ENCODE data around the gene DOP1A.
"Not testable (repeated sequence)": the region's sequence is repeated elsewhere in the genome, so short reads cannot be mapped to it uniquely, and the experiment has no call there.

The DOP1A gene

GRCh38 chr6:83190626-83191025 lies 123.2 kb downstream of the DOP1A start:
- Histone ChIP-seq H3K9me3 (ENCODE audit: control insufficient read depth in 1 of 2, low read length in 2 of 2) (no peaks in the 10 kb centered on the region), H3K36me3 (ENCODE audit: control insufficient read depth in 1 of 2, insufficient read depth in 2 of 2, low read length in 2 of 2) (peaks cover 13 to 16% of the 10 kb centered on the region in 2 donors), H3K4me1 (ENCODE audit: control insufficient read depth in 1 of 2, insufficient read depth in 2 of 2, low read length in 2 of 2) (peaks cover 8 to 18% of the 10 kb centered on the region in 2 donors), H3K4me3 (ENCODE audit: low read depth in 1 of 2, low read length in 2 of 2) (no peak overlapping the region), H3K27me3 (ENCODE audit: low read depth, low read length) (no peaks in the 10 kb centered on the region), H3K27ac (ENCODE audit: low read length) (no peak overlapping the region)

GRCh38 chr6:83191974-83192373 lies 124.5 kb downstream of the DOP1A start:
- H3K27ac ChIP-seq (ENCODE audit: low read length); H3K36me3 ChIP-seq (ENCODE audit: control insufficient read depth in 1 of 2, insufficient read depth in 2 of 2, low read length in 2 of 2); H3K9me3 ChIP-seq (ENCODE audit: control insufficient read depth in 1 of 2, low read length in 2 of 2); H3K27me3 ChIP-seq (ENCODE audit: low read depth, low read length): not testable (repeated sequence)
- Histone ChIP-seq H3K4me1 (ENCODE audit: control insufficient read depth in 1 of 2, insufficient read depth in 2 of 2, low read length in 2 of 2) (peaks cover 8 to 18% of the 10 kb centered on the region in 2 donors), H3K4me3 (ENCODE audit: low read depth in 1 of 2, low read length in 2 of 2) (peak overlapping the region; percentile 77 to 96)

GRCh38 chr6:83192456-83192855 lies 125.0 kb downstream of the DOP1A start:
- Histone ChIP-seq H3K4me1 (ENCODE audit: control insufficient read depth in 1 of 2, insufficient read depth in 2 of 2, low read length in 2 of 2) (peaks cover 8 to 18% of the 10 kb centered on the region in 2 donors), H3K27me3 (ENCODE audit: low read depth, low read length) (no peaks in the 10 kb centered on the region), H3K9me3 (ENCODE audit: control insufficient read depth in 1 of 2, low read length in 2 of 2) (no peaks in the 10 kb centered on the region), H3K4me3 (ENCODE audit: low read depth in 1 of 2, low read length in 2 of 2) (peak overlapping the region; percentile 77 to 96), H3K27ac (ENCODE audit: low read length) (peak overlapping the region; percentile 64), H3K36me3 (ENCODE audit: control insufficient read depth in 1 of 2, insufficient read depth in 2 of 2, low read length in 2 of 2) (peaks cover 5 to 9% of the 10 kb centered on the region in 2 donors)

GRCh38 chr6:83192871-83193746 lies 125.6 kb downstream of the DOP1A start, which contains the start of the genes PGM3 and RWDD2A:
PGM3 (minus strand) TSS chr6:83193265; CDS start chr6:83191012, 2,253 bp downstream.
RWDD2A (plus strand) TSS chr6:83193357; CDS start chr6:83194452, 1,095 bp downstream.
- Histone ChIP-seq H3K27ac (ENCODE audit: low read length) (peak within 1 kb of the TSS; percentile 64), H3K9me3 (ENCODE audit: control insufficient read depth in 1 of 2, low read length in 2 of 2) (no peaks in the 10 kb centered on the region), H3K4me3 (ENCODE audit: low read depth in 1 of 2, low read length in 2 of 2) (peak within 1 kb of the TSS; percentile 77 to 96), H3K27me3 (ENCODE audit: low read depth, low read length) (no peaks in the 10 kb centered on the region), H3K36me3 (ENCODE audit: control insufficient read depth in 1 of 2, insufficient read depth in 2 of 2, low read length in 2 of 2) (peaks cover 5% of the 10 kb centered on the region in 2 donors), H3K4me1 (ENCODE audit: control insufficient read depth in 1 of 2, insufficient read depth in 2 of 2, low read length in 2 of 2) (peaks cover 8 to 18% of the 10 kb centered on the region in 2 donors)

- Histone ChIP-seq H3K4me1 (ENCODE audit: control insufficient read depth in 1 of 2, insufficient read depth in 2 of 2, low read length in 2 of 2) (peaks cover 8 to 18% of the 10 kb centered on the region in 2 donors), H3K27me3 (ENCODE audit: low read depth, low read length) (no peaks in the 10 kb centered on the region), H3K9me3 (ENCODE audit: control insufficient read depth in 1 of 2, low read length in 2 of 2) (no peaks in the 10 kb centered on the region), H3K27ac (ENCODE audit: low read length) (peak overlapping the region; percentile 64), H3K4me3 (ENCODE audit: low read depth in 1 of 2, low read length in 2 of 2) (peak overlapping the region; percentile 77 to 96), H3K36me3 (ENCODE audit: control insufficient read depth in 1 of 2, insufficient read depth in 2 of 2, low read length in 2 of 2) (peaks cover 0 to 5% of the 10 kb centered on the region in 2 donors)
Measured at GRCh38 chr6:83193747-83194566, 126.5 kb downstream of the DOP1A start.

GRCh38 chr6:83198486-83199172 lies 131.2 kb downstream of the DOP1A start:
- Histone ChIP-seq H3K27me3 (ENCODE audit: low read depth, low read length) (no peaks in the 10 kb centered on the region), H3K27ac (ENCODE audit: low read length) (no peak overlapping the region), H3K4me3 (ENCODE audit: low read depth in 1 of 2, low read length in 2 of 2) (no peak overlapping the region), H3K4me1 (ENCODE audit: control insufficient read depth in 1 of 2, insufficient read depth in 2 of 2, low read length in 2 of 2) (peaks cover 5 to 8% of the 10 kb centered on the region in 2 donors), H3K36me3 (ENCODE audit: control insufficient read depth in 1 of 2, insufficient read depth in 2 of 2, low read length in 2 of 2) (no peaks in the 10 kb centered on the region), H3K9me3 (ENCODE audit: control insufficient read depth in 1 of 2, low read length in 2 of 2) (no peaks in the 10 kb centered on the region)

- no peaks in the 10 kb centered on the region for H3K27me3 ChIP-seq (ENCODE audit: low read depth, low read length)
- H3K36me3 ChIP-seq (ENCODE audit: control insufficient read depth in 1 of 2, insufficient read depth in 2 of 2, low read length in 2 of 2) = no peaks in the 10 kb centered on the region
- no peak overlapping the region for H3K4me3 ChIP-seq (ENCODE audit: low read depth in 1 of 2, low read length in 2 of 2)
- H3K4me1 ChIP-seq (ENCODE audit: control insufficient read depth in 1 of 2, insufficient read depth in 2 of 2, low read length in 2 of 2) = peaks cover 3 to 7% of the 10 kb centered on the region in 2 donors
- no peaks in the 10 kb centered on the region for H3K9me3 ChIP-seq (ENCODE audit: control insufficient read depth in 1 of 2, low read length in 2 of 2)
- no peak overlapping the region for H3K27ac ChIP-seq (ENCODE audit: low read length)
Measured at GRCh38 chr6:83199173-83199862, 131.8 kb downstream of the DOP1A start.

- Histone ChIP-seq H3K36me3 (ENCODE audit: control insufficient read depth in 1 of 2, insufficient read depth in 2 of 2, low read length in 2 of 2) (no peaks in the 10 kb centered on the region), H3K9me3 (ENCODE audit: control insufficient read depth in 1 of 2, low read length in 2 of 2) (no peaks in the 10 kb centered on the region), H3K4me1 (ENCODE audit: control insufficient read depth in 1 of 2, insufficient read depth in 2 of 2, low read length in 2 of 2) (peaks cover 0 to 2% of the 10 kb centered on the region in 2 donors), H3K27ac (ENCODE audit: low read length) (no peak overlapping the region), H3K27me3 (ENCODE audit: low read depth, low read length) (no peaks in the 10 kb centered on the region), H3K4me3 (ENCODE audit: low read depth in 1 of 2, low read length in 2 of 2) (no peak overlapping the region)
Measured at GRCh38 chr6:83199863-83200225, 132.4 kb downstream of the DOP1A start.

GRCh38 chr6:83202031-83202430 lies 134.6 kb downstream of the DOP1A start:
- H3K27me3 ChIP-seq (ENCODE audit: low read depth, low read length) = no peaks in the 10 kb centered on the region
- H3K36me3 ChIP-seq (ENCODE audit: control insufficient read depth in 1 of 2, insufficient read depth in 2 of 2, low read length in 2 of 2) = no peaks in the 10 kb centered on the region
- no peaks in the 10 kb centered on the region for H3K4me1 ChIP-seq (ENCODE audit: control insufficient read depth in 1 of 2, insufficient read depth in 2 of 2, low read length in 2 of 2)
- no peaks in the 10 kb centered on the region for H3K9me3 ChIP-seq (ENCODE audit: control insufficient read depth in 1 of 2, low read length in 2 of 2)
- H3K27ac ChIP-seq (ENCODE audit: low read length) = no peak overlapping the region
- no peak overlapping the region for H3K4me3 ChIP-seq (ENCODE audit: low read depth in 1 of 2, low read length in 2 of 2)

GRCh38 chr6:83215131-83216047 lies 147.9 kb downstream of the DOP1A start:
- Histone ChIP-seq H3K27ac (ENCODE audit: low read length) (no peak overlapping the region), H3K4me3 (ENCODE audit: low read depth in 1 of 2, low read length in 2 of 2) (no peak overlapping the region), H3K4me1 (ENCODE audit: control insufficient read depth in 1 of 2, insufficient read depth in 2 of 2, low read length in 2 of 2) (no peaks in the 10 kb centered on the region), H3K36me3 (ENCODE audit: control insufficient read depth in 1 of 2, insufficient read depth in 2 of 2, low read length in 2 of 2) (no peaks in the 10 kb centered on the region), H3K27me3 (ENCODE audit: low read depth, low read length) (no peaks in the 10 kb centered on the region), H3K9me3 (ENCODE audit: control insufficient read depth in 1 of 2, low read length in 2 of 2) (no peaks in the 10 kb centered on the region)
